Tibial nerve (tissue), 3 donors: ENCODE data around the gene UHRF2.

Experiments
- CTCF ChIP-seq, 5 experiments: fragments of 200-600 bp in 3 of 5; fragments of 450-650 bp in 2 of 5; sonication (generic) in 3 of 5; IDR thresholded peaks; one replicate each; pipeline ENCODE4 v1.5.1; 2016 to 2019; ENCODE audit warnings: antibody characterized with exemption in 5 of 5, mild to moderate bottlenecking in 3 of 5, moderate library complexity in 2 of 5
- POLR2A ChIP-seq, 2 donors: fragments of 450-650 bp; IDR thresholded peaks; one replicate each; pipeline ENCODE4 v1.6.1; 2017; ENCODE audit warnings: antibody characterized with exemption in 2 of 2, mild to moderate bottlenecking in 2 of 2, moderate library complexity in 2 of 2

GRCh38 chr9:6450641-6451375 is 37.8 kb downstream of the UHRF2 start:
- no peak for TF ChIP-seq POLR2A (IDR thresholded peaks at IDR 0.05)
- TF ChIP-seq CTCF (IDR thresholded peaks at IDR 0.05): no peak
